Panc1 (cell line): ENCODE data around the gene LENEP. TPM values are rescaled to one million over a fixed set of nuclear protein-coding genes. Genes with fewer than 3 reads are reported as not detected.

Experiments used
- ATAC-seq: fragments of 200-7000 bp; cut with Tn5 transposase; 2 replicates; pipeline ENCODE4 v1.9.1; 2020; ENCODE audit warnings: mild to moderate bottlenecking, moderate library complexity
- BruUV-seq: library from RNA; stranded (reverse); fragments of 400-500 nt; replicated peaks from 2 replicates; lab custom pipeline; 2021; lab: Mats Ljungman, UMichigan
- CTCF ChIA-PET: fragments of 300-600 bp; sonication (Branson Sonifier 250); formaldehyde crosslinking; loops from one replicate; lab custom pipeline; 2022; ENCODE audit warnings: antibody characterized with exemption; lab: Charles Lee
- POLR2A ChIA-PET: fragments of 300-600 bp; sonication (Branson Sonifier 250); formaldehyde crosslinking; loops from one replicate; lab custom pipeline; 2022; ENCODE audit warnings: antibody characterized with exemption; lab: Charles Lee
- DNase-seq: peaks from one replicate; pipeline ENCODE4 v3.0.0-alpha.2; 2010; ENCODE audit warnings: low read depth, low spot score
- H3K27ac ChIP-seq: 2 replicates; pipeline ENCODE4 v1.5.1; 2011; ENCODE audit warnings: mild to moderate bottlenecking, low read length, inconsistent platforms
- H3K27me3 ChIP-seq: fragments of 200-500 bp; sonication (Bioruptor generic); 2 replicates; pipeline ENCODE4 v1.6.0; 2014; ENCODE audit warnings: low read length, inconsistent platforms; ENCODE audit not compliant: control insufficient read depth, insufficient read depth
- H3K36me3 ChIP-seq: fragments of 200-500 bp; sonication (Bioruptor generic); 2 replicates; pipeline ENCODE4 v1.5.1; 2014; ENCODE audit warnings: inconsistent platforms, mild to moderate bottlenecking, low read length, moderate library complexity; ENCODE audit not compliant: control insufficient read depth, insufficient read depth
- H3K4me1 ChIP-seq: 2 replicates; pipeline ENCODE4 v1.5.1; 2011; ENCODE audit warnings: inconsistent platforms, mild to moderate bottlenecking, low read length, moderate library complexity; ENCODE audit not compliant: control insufficient read depth, insufficient read depth
- H3K4me3 ChIP-seq, 2 experiments: 2 replicates each; pipeline ENCODE4 v1.5.1; 2011 to 2012; ENCODE audit warnings: low read depth in 2 of 2, low read length in 2 of 2, mild to moderate bottlenecking in 2 of 2, inconsistent platforms in 1 of 2, moderate library complexity in 1 of 2
- H3K9me3 ChIP-seq: fragments of 200-500 bp; sonication (Bioruptor generic); 2 replicates; pipeline ENCODE4 v1.5.1; 2014; ENCODE audit warnings: low read depth, mild to moderate bottlenecking, inconsistent platforms, low read length, moderate library complexity; ENCODE audit not compliant: control insufficient read depth, insufficient read depth
- CTCF ChIP-seq: fragments of 450-650 bp; IDR thresholded peaks from 2 replicates; pipeline ENCODE4 v1.5.1; 2017; ENCODE audit warnings: mild to moderate bottlenecking
- POLR2AphosphoS5 ChIP-seq: IDR thresholded peaks from 2 replicates; pipeline ENCODE4 v1.6.1; 2012; ENCODE audit warnings: mild to moderate bottlenecking, low read depth, low read length, moderate library complexity
- REST ChIP-seq, 2 experiments: IDR thresholded peaks; 2 replicates each; pipeline ENCODE4 v1.6.1; 2011 to 2012; ENCODE audit warnings: low read depth in 2 of 2, control low read depth in 1 of 2, low read length in 1 of 2, mild to moderate bottlenecking in 1 of 2, moderate library complexity in 1 of 2; ENCODE audit not compliant: insufficient read depth in 1 of 2
- SIN3A ChIP-seq: IDR thresholded peaks from 2 replicates; pipeline ENCODE4 v1.6.1; 2012; ENCODE audit warnings: low read depth, mild to moderate bottlenecking, low read length, moderate library complexity, borderline replicate concordance; ENCODE audit not compliant: insufficient read depth
- TCF7L2 ChIP-seq: IDR thresholded peaks from 2 replicates; pipeline ENCODE4 v1.6.1; 2011; ENCODE audit warnings: mild to moderate bottlenecking, low read depth, low read length, inconsistent platforms
- in situ Hi-C: cut with HindIII; loops from 2 replicates; pipeline ENCODE4 v1.10.0; 2016; ENCODE audit warnings: low sequenced_read_pairs, low pct_unique_long_range_greater_than_20kb
- intact Hi-C: fragments of 100-400 bp; cut with micrococcal nuclease; formaldehyde crosslinking; loops from one replicate; pipeline ENCODE4 v1.10.0; 2022; ENCODE audit not compliant: unreplicated experiment
- total RNA-seq: library from RNA; stranded (reverse); gene quantifications from one replicate; pipeline ENCODE4 v1.2.1, GENCODE V29; 2021; ENCODE audit not compliant: unreplicated experiment

LENEP gene
- total RNA-seq, 1 experiment from 2014 or later, result 0.67 TPM

- TF ChIP-seq CTCF, result no peak
Measured at GRCh38 chr1:154959426-154959780, 34.0 kb upstream of the LENEP start (continued).

GRCh38 chr1:154960446-154961136 lies 32.8 kb upstream of the LENEP start:
- TF ChIP-seq POLR2AphosphoS5, result no peak
- no peak for TF ChIP-seq CTCF
- no peak for TF ChIP-seq SIN3A
- Histone ChIP-seq H3K4me3 (peak overlapping the region; percentile 64 to 66), H3K9me3 (no peaks in the 10 kb centered on the region), H3K27ac (peak overlapping the region; percentile 92), H3K4me1 (peaks cover 40% of the 10 kb centered on the region), H3K36me3 (peaks cover 15% of the 10 kb centered on the region), H3K27me3 (no peaks in the 10 kb centered on the region)
- no peak for DNase-seq
- intact Hi-C loops (no loop called here), in situ Hi-C loops (no loop called here)
- POLR2A ChIA-PET, result interaction anchor here (0.9 to 1.2 kb wide), 2 partner anchors 10 to 25 kb away, joined by 3 to 4 read pairs; partner anchors contain the start of gene SHC1
- ATAC-seq, result no peak
- CTCF ChIA-PET, result interaction anchor here (0.9 kb wide), 1 partner anchor 10 kb away, joined by 4 read pairs; the partner anchor contains the start of gene SHC1
- no TSS peak for BruUV-seq

- POLR2A ChIA-PET, result interaction anchor here (0.9 to 1.2 kb wide), 2 partner anchors 9 to 24 kb away, joined by 3 to 4 read pairs; partner anchors contain the start of gene SHC1
- Histone ChIP-seq H3K27me3 (no peaks in the 10 kb centered on the region), H3K4me3 (peak within 1 kb of the TSS; percentile 64 to 66), H3K36me3 (peaks cover 15% of the 10 kb centered on the region), H3K9me3 (no peaks in the 10 kb centered on the region), H3K4me1 (peaks cover 38% of the 10 kb centered on the region), H3K27ac (peak within 1 kb of the TSS; percentile 96)
- BruUV-seq, result no TSS peak
- in situ Hi-C loops (no loop called here), intact Hi-C loops (no loop called here)
- CTCF ChIA-PET, result interaction anchor here (0.6 to 0.9 kb wide), 2 partner anchors 9 to 51 kb away, joined by 3 to 4 read pairs; partner anchors contain the start of gene SHC1
- peak; percentile 86 for ATAC-seq
- no peak for DNase-seq
- TF ChIP-seq CTCF (peak; percentile 91; the same call in 1 of the 2 replicates), SIN3A (0 out of 2 replicates have a peak, but pooled peaks have one; percentile 31), POLR2AphosphoS5 (peak; percentile 94), REST (IDR thresholded peaks at IDR 0.05; ENCODE audit: insufficient read depth in 1 of 2, low read depth in 2 of 2, low read length in 1 of 2) (no peak), TCF7L2 (no peak)
Measured at GRCh38 chr1:154961207-154962155, 31.9 kb upstream of the LENEP start, which contains the start of gene PYGO2. TSS of gene PYGO2 (minus strand) at chr1:154961782. CDS start at chr1:154961576, 206 bp downstream.
